Muscle of leg (tissue), 11 donors: ENCODE results near the gene ADAMTS13. TPM values are rescaled to one million over a fixed set of nuclear protein-coding genes. Genes with fewer than 3 reads are reported as not detected.

ENCODE experiments used
- DNase-seq: peaks from one replicate; pipeline ENCODE4 v3.0.0; 2013
- H3K27ac ChIP-seq: one replicate; pipeline ENCODE4 v1.5.1; 2013; ENCODE audit warnings: mild to moderate bottlenecking, low read length, control low read depth
- H3K27me3 ChIP-seq: one replicate; pipeline ENCODE4 v1.6.1; 2013; ENCODE audit warnings: low read length; ENCODE audit not compliant: control insufficient read depth, insufficient read depth
- H3K36me3 ChIP-seq: one replicate; pipeline ENCODE4 v1.6.1; 2013; ENCODE audit warnings: low read length; ENCODE audit not compliant: control insufficient read depth, insufficient read depth
- H3K4me1 ChIP-seq: one replicate; pipeline ENCODE4 v1.6.1; 2013; ENCODE audit warnings: low read length; ENCODE audit not compliant: control insufficient read depth, insufficient read depth
- H3K4me3 ChIP-seq: one replicate; pipeline ENCODE4 v1.5.1; 2013; ENCODE audit warnings: low read length, control low read depth
- H3K9me3 ChIP-seq: replicated peaks from 2 replicates; pipeline ENCODE4 v1.6.1; 2013; ENCODE audit warnings: low read depth, low read length; ENCODE audit not compliant: control insufficient read depth
- WGBS: methylation state at CpG from one replicate; pipeline ENCODE4 v1.1.5; 2013; ENCODE audit warnings: missing lambda C conversion rate; ENCODE audit not compliant: insufficient coverage; 5-methylcytosine and 5-hydroxymethylcytosine counted together
- polyA plus RNA-seq, 8 donors: library from polyadenylated mRNA; unstranded; fragments of 120-200 nt; gene quantifications; one replicate each; pipeline versions ENCODE4 v1.2.1 to v1.2.3, GENCODE V29; 2013; ENCODE audit warnings: inconsistent platforms in 1 of 8, low replicate concordance in 1 of 8; ENCODE audit not compliant: insufficient read length in 8 of 8, insufficient read depth in 1 of 8
- total RNA-seq: library from RNA; stranded (reverse); fragments of 120-200 nt; gene quantifications from one replicate; pipeline ENCODE4 v1.2.4, GENCODE V29; 2013

ADAMTS13 gene
- total and polyA plus RNA-seq, 9 donors, result 3.4 to 10.5 (median 8.0) TPM

DNA sequence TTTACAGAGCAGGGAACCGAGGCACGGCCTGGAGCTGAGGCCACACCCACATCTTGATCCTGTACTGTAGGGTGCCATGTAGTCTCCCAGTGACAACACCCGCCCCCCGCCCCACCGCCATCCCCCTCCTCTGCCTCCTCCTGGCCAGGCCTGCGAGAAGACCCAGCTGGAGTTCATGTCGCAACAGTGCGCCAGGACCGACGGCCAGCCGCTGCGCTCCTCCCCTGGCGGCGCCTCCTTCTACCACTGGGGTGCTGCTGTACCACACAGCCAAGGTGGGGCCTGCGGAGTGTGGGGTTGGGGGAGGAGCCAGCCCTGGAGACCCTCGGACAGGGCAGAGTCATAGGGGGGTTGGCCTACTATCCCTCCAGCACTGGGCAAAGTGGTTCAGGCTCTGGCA lies 14.5 kb downstream of the ADAMTS13 start:
- WGBS, result 79% methylated on average over 8 of the region's 16 CpGs
- Histone ChIP-seq H3K4me3 (no peak overlapping the region), H3K36me3 (no peaks in the 10 kb centered on the region), H3K27ac (no peak overlapping the region), H3K27me3 (no peaks in the 10 kb centered on the region), H3K9me3 (no peaks in the 10 kb centered on the region), H3K4me1 (no peaks in the 10 kb centered on the region)
- no peak for DNase-seq

GRCh38 chr9:133437753-133438531 lies 15.8 kb downstream of the ADAMTS13 start:
- no peaks in the 10 kb centered on the region for H3K27me3 ChIP-seq
- H3K9me3 ChIP-seq, result no peaks in the 10 kb centered on the region
- no peak overlapping the region for H3K27ac ChIP-seq
- no peak overlapping the region for H3K4me3 ChIP-seq
- DNase-seq, result no peak
- no peaks in the 10 kb centered on the region for H3K36me3 ChIP-seq
- 91% methylated on average over 20 of the region's 20 CpGs for WGBS
- no peaks in the 10 kb centered on the region for H3K4me1 ChIP-seq

GRCh38 chr9:133439337-133439736 lies 17.2 kb downstream of the ADAMTS13 start:
- Histone ChIP-seq H3K4me1 (no peaks in the 10 kb centered on the region), H3K36me3 (no peaks in the 10 kb centered on the region), H3K27ac (no peak overlapping the region), H3K4me3 (no peak overlapping the region), H3K9me3 (no peaks in the 10 kb centered on the region), H3K27me3 (no peaks in the 10 kb centered on the region)
- WGBS, result 50% methylated on average over 2 of the region's 4 CpGs
- DNase-seq, result no peak

DNA sequence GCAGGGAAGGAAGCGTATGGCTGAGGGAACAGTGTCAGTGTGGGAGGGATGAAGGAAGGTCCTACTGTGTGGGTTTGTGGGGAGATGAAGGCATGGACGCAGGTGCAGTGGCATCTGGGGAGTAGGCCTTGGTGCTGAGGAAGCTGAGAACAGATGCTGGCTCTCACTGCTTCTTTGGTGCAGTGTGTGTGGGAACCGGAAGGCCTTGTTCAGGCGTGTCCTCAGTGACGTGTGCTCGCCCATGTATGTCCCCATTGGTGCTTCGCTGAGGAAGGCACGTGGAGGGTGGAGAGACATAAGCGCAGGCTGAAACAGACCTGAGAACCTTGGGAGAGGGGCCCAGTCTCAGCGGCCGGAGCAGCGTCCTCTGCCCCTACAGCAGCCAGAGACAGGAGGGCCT lies 18.7 kb downstream of the ADAMTS13 start:
- no peaks in the 10 kb centered on the region for H3K9me3 ChIP-seq
- no peaks in the 10 kb centered on the region for H3K36me3 ChIP-seq
- DNase-seq, result no peak
- no peak overlapping the region for H3K27ac ChIP-seq
- H3K4me3 ChIP-seq, result no peak overlapping the region
- no peaks in the 10 kb centered on the region for H3K27me3 ChIP-seq
- H3K4me1 ChIP-seq, result no peaks in the 10 kb centered on the region
- 80% methylated on average over 12 of the region's 12 CpGs for WGBS

DNA sequence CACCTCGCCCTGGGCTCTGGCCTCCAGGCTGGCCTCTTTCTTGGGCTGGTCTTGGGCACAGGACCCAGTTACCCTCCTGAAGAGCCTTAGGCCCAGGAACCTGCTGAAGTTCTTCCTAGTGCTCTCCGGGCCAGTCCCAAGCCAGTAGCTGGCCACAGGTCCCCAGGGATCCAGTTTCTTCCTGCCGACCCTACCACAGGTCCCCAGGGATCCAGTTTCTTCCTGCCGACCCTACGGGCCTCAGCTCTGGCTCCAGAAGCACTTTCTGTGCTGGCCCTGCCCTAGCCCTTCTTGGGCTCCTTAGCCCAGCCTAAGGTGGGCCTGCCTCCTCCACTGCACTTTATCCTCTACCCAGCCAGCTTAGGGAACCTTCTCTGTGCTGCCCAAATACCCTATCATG lies 19.4 kb downstream of the ADAMTS13 start:
- WGBS, result 39% methylated on average over 5 of the region's 5 CpGs
- Histone ChIP-seq H3K9me3 (no peaks in the 10 kb centered on the region), H3K27ac (no peak overlapping the region), H3K4me3 (no peak overlapping the region), H3K36me3 (no peaks in the 10 kb centered on the region), H3K4me1 (no peaks in the 10 kb centered on the region), H3K27me3 (no peaks in the 10 kb centered on the region)
- no peak for DNase-seq

- Histone ChIP-seq H3K27ac (no peak overlapping the region), H3K9me3 (no peaks in the 10 kb centered on the region), H3K4me3 (no peak overlapping the region), H3K27me3 (no peaks in the 10 kb centered on the region), H3K4me1 (no peaks in the 10 kb centered on the region), H3K36me3 (no peaks in the 10 kb centered on the region)
- 89% methylated on average over 10 of the region's 15 CpGs for WGBS
- no peak for DNase-seq
These were observed 21.1 kb downstream of the ADAMTS13 start for GRCh38 chr9:133443248-133443647.

- H3K27ac ChIP-seq, result no peak overlapping the region
- no peaks in the 10 kb centered on the region for H3K36me3 ChIP-seq
- WGBS, result 73% methylated on average over 4 of the region's 8 CpGs
- H3K27me3 ChIP-seq, result no peaks in the 10 kb centered on the region
- H3K4me1 ChIP-seq, result no peaks in the 10 kb centered on the region
- no peak for DNase-seq
- H3K4me3 ChIP-seq, result no peak overlapping the region
- no peaks in the 10 kb centered on the region for H3K9me3 ChIP-seq
These were observed 21.8 kb downstream of the ADAMTS13 start for GRCh38 chr9:133443982-133444381.

DNA sequence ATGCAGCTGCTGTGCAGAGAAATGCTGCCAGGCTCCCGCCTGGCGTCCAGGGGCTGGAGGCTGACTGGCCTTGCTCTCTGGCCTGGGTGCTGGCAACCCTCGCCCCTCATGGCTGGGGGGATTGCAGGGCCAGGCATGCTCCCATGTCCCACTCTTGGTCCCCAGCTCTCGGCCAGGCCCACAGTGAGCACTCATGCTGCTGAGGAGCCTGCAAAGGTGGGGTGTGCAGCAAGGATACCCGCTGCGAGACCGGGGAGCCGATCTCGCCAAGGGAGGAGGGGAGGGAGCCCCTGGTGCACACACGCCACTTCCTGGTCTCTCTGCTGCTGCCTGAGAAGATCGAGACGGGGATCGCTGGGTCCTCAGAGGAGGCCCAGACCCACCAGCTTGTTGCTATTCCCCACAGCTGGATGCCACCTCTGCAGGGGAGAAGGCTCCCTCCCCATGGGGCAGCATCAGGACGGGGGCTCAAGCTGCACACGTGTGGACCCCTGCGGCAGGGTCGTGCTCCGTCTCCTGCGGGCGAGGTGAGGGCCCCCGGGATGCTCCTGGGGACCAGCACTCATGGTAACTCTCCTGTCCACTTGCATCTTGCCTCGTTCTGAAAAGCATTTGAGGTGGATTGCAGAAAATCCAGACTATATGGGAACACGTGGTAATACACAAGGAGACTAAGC lies 23.3 kb downstream of the ADAMTS13 start:
- Histone ChIP-seq H3K27ac (no peak overlapping the region), H3K4me1 (no peaks in the 10 kb centered on the region)
- 74% methylated on average over 23 of the region's 23 CpGs for WGBS

DNA sequence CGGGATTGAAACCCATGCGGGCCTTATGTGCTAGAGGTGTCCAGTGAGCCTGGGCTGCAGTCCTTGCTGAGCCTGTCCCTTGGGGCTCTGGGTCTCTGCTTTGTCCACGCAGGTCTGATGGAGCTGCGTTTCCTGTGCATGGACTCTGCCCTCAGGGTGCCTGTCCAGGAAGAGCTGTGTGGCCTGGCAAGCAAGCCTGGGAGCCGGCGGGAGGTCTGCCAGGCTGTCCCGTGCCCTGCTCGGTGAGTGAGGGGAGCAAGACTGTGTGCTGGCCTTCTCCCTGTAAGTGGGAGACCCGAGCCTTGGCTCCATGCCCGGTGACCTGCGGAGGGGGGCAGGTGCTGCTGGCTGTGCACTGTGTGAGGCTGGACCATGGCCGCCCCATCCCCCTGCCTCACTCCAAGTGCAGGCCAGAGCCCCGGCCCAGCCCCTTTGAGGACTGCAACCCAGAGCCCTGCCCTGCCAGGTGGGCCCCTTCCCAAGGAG lies 26.4 kb downstream of the ADAMTS13 start:
- Histone ChIP-seq H3K36me3 (no peaks in the 10 kb centered on the region), H3K4me3 (no peak overlapping the region), H3K9me3 (no peaks in the 10 kb centered on the region), H3K4me1 (no peaks in the 10 kb centered on the region), H3K27ac (no peak overlapping the region), H3K27me3 (no peaks in the 10 kb centered on the region)
- DNase-seq, result no peak
- WGBS, result 68% methylated on average over 8 of the region's 13 CpGs

More for the DNA sequence above, 23.3 kb downstream of the ADAMTS13 start:
- Histone ChIP-seq H3K36me3 (no peaks in the 10 kb centered on the region), H3K27me3 (no peaks in the 10 kb centered on the region), H3K4me3 (no peak overlapping the region), H3K9me3 (no peaks in the 10 kb centered on the region)
- DNase-seq, result no peak

- no peak overlapping the region for H3K27ac ChIP-seq
- no peaks in the 10 kb centered on the region for H3K9me3 ChIP-seq
- DNase-seq, result no peak
- H3K27me3 ChIP-seq, result no peaks in the 10 kb centered on the region
- H3K4me3 ChIP-seq, result no peak overlapping the region
- no peaks in the 10 kb centered on the region for H3K4me1 ChIP-seq
- 91% methylated on average over 11 of the region's 12 CpGs for WGBS
- H3K36me3 ChIP-seq, result no peaks in the 10 kb centered on the region
These were observed 27.6 kb downstream of the ADAMTS13 start for GRCh38 chr9:133449760-133450159.
